DMS 273 treated with DMSO at 0.1 percent for 48 hours (cell line): ENCODE data around the gene ABCB9.
"Not testable (repeated sequence)": the region's sequence is repeated elsewhere in the genome, so short reads cannot be mapped to it uniquely, and the experiment has no call there.

Experiments used
- DNase-seq: peaks from one replicate; lab custom pipeline; 2025; lab: John Stamatoyannopoulos, UW

The ABCB9 gene

GRCh38 chr12:122963941-122964265 is 2.4 kb downstream of the ABCB9 start:
- peak; percentile 24 for DNase-seq

DNA sequence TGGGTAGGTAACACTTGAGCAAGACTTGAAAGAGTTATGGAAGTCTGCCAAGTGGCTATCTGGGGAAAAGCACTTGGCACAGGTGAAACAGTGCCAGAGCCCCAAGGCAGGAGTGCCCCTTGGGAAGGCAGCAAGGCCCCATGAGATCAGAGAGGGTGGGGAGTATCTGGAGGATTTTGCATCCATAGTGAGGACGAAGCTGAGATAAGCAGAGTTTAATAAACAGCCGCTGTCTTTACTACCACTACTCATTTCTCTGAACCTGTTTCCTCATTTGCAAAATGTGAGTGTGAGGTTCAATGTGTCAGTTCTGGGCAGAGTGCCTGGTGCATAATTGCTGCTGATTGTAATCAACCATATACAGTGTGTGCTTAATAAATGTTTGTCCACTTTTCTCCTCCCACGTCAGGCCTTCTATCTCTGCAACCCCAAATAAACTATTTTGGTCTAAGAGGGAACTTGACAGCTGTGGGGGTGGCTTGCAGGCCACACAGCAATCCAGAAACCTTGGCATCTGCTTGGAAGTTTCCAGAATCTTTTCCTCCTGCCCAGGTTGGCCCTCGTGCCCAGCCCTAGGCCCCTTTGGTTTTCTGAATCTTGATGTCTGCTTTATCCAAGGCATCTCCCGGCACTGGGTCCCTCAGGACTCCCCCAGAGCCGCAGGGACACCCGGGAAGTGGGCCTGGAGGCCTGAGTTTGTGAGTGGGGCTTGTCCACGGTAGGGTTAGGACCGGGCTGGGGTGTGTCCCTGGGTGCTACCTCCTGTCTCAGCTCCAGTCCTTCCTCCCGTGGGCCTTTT is 4.5 kb downstream of the ABCB9 start:
- no peak for DNase-seq

DNA sequence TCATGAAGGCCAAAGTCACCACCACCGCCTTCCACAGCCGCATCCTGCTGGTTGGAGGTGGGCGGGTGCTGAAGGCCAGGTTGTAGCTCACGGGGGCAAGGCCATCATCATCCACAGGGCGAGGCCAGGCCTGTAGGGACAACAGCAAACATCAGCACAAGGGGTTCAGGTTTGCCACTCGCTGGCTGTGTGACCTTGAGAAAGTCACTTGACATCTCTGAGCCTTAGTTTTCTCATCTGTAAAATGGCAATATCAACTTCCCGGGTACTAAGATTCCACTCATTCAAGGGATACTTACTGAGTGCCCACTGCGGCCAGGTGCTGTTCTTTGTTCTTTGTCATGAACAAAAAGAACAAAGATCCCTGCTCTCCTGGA is 6.1 kb downstream of the ABCB9 start:
- DNase-seq = no peak

DNA sequence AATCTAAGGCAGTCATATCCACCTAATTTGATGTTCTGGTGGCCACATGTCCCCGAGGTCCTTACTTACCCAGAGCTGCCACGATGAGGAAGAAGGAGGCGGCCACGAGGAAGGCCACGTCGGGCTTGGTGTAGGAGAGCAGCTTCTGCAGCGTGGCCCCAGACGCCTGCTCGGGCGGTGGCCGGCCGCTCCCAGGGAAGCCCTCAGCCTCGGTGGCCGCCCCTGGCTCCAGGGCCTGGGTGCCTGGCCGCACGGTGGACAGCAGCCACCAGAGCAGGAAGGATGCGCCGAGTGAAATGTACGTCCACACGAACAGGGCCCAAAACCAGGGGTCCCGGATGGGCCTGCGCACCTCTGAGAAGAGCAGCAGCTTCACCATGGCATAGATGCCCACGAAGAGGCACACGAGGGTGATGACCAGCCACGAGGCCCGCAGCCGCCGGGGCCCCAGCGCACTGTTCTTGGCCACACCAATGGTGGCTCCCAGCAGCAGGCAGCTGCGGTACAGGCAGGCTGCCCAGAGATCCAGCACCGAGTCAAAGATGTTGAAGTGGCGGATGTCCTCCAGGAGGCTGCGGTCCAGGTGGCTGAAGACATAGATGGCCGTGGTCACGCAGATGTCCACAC is 6.6 kb downstream of the ABCB9 start:
- DNase-seq = no peak

DNA sequence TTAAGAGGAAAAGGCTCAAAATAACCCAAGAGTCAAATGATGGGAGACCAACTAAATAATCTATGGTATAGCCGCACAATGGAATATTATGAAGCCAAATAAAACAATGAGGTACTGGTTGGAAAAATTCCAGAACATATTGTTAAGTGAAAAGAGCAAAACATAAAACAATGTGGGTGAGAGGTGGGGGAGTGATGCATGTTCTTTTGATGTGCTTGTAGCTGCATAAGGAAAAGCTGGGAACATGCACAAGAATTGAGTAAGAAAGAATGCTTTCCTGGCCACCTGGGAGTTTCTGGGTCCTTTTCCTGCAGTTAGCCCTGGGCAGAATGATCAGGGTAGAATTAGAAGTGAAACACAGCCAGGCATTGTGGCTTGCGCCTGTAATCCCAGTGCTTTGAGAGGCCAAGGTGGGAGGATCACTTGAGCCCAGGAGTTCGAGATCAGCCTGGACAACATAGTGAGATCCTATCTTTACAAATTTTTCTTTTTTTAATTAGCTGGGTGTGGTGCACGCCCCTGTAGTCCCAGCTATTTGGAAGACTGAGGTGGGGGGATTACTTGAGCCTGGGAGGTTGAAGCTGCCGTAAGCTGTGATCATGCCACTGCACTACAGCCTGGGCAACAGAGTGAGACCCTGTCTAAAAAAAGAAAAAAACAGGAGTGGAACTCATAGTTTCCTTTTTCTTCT is 7.9 kb downstream of the ABCB9 start:
- DNase-seq = no peak

- no peak for DNase-seq
Measured at GRCh38 chr12:122956035-122956434, 10.2 kb downstream of the ABCB9 start.

GRCh38 chr12:122955156-122955555 is 11.1 kb downstream of the ABCB9 start:
- peak; percentile 18 for DNase-seq

- no peak for DNase-seq
Measured at GRCh38 chr12:122951979-122952892, 14.0 kb downstream of the ABCB9 start.

DNA sequence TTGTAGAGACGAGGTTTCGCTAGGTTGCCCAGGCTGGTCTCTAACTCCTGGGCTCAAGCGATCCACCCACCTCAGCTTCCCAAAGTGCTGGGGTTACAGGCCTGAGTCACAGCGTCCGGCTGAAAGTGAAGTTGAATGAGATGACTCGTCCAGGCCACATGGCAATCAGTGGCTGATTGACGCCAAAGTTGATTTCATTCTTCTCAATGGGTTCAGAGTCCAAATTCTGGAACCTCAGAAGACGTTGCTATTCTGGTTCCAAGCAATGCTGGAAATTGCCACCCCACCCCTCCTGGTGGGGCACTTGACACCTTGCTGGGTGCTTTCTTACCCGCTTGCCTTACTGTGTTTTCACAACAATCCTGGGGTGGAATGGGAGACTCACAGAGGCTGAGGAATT is 14.9 kb downstream of the ABCB9 start:
- no peak for DNase-seq

GRCh38 chr12:122949816-122950675 is 16.2 kb downstream of the ABCB9 start:
- DNase-seq = no peak

DNA sequence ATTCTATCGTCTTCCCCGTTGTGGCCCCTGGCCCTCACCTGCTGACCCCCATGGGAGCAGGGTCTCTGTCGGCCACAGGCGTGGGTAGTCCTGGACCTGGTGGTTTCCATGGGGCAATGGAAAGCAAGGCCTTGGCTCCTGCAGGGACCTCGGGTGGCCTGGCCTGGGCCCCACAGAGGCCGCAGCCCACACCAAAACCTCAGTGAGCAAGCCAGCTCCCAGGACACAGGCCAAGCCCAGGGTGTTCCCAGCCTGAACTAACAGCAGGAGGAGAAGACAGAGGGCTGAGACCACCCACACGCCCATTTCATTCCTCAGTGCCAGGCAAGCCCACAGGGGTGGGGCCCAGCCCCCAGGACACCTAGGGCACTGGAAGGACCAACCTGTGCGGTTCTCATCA is 16.9 kb downstream of the ABCB9 start:
- no peak for DNase-seq

DNA sequence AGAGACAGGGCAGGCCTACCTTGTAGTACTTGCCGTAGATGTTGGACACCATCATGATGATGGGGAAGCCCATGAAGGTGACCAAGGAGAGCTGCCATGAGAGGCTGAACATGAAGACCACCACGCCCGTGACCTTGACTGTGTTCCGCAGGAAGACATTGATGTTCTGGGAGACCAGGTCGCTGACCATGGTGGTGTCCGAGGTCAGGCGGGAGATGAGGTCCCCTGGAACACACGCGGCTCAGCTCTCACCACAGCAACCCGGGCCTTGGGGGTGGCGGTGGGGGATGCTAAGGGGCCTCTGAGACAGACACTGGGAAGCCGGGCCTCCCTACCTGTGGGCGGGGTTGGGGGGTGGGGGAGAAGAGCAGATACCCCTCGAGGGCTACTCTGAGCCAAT is 17.7 kb downstream of the ABCB9 start:
- no peak for DNase-seq

DNA sequence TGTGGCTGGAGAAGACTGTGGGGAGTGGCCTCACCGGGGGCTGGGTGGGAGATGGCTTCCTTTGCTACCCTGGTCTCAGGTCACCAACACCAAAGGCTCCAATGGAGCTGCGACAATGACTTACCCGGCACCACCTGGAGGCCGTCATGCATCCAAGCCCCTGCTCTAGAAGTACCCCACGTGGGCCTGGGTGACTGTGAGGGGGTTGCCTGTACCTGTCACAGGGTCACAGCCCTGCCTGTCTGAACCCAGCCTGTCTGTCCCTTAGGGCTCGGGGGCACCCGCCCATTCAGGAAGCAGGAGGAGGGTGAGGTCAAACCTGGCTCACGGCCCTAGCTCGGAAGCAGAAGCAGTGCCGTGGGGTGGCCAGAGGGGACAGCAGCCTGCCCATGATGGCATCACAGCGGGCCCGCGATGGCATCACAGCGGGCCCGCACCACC is 18.9 kb downstream of the ABCB9 start:
- DNase-seq = no peak

DNA sequence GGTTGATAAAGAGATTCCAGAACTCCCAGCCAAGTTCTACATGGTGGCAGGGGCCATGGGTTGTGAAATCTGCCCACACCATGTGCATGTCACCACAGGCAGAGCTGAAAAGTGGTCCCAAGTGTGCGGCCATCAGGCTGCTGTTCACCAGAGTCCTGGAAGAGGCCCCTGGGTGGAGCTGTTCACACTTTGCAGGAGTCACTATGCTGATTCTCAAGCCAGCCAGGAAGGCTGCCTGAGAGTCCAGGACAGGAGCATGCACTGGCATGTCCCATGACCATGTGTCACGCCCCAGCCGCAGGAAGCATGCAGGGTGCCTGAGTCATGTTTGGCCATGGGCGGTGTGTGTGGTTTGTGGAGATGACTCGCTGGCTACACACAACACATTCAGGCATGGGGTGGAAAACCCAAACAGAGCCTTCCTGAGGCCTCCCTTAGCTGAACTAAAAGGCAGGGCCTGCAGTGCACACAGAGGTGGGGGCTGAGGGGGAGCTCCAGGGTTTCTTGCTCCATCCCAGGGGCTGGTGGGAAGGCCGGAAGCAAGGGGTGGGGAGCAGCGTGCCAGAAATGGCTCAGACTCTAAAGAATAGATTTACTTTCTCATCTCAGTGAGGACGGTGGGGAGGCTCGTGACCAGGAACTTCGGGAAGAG is 19.4 kb downstream of the ABCB9 start:
- DNase-seq = no peak

DNA sequence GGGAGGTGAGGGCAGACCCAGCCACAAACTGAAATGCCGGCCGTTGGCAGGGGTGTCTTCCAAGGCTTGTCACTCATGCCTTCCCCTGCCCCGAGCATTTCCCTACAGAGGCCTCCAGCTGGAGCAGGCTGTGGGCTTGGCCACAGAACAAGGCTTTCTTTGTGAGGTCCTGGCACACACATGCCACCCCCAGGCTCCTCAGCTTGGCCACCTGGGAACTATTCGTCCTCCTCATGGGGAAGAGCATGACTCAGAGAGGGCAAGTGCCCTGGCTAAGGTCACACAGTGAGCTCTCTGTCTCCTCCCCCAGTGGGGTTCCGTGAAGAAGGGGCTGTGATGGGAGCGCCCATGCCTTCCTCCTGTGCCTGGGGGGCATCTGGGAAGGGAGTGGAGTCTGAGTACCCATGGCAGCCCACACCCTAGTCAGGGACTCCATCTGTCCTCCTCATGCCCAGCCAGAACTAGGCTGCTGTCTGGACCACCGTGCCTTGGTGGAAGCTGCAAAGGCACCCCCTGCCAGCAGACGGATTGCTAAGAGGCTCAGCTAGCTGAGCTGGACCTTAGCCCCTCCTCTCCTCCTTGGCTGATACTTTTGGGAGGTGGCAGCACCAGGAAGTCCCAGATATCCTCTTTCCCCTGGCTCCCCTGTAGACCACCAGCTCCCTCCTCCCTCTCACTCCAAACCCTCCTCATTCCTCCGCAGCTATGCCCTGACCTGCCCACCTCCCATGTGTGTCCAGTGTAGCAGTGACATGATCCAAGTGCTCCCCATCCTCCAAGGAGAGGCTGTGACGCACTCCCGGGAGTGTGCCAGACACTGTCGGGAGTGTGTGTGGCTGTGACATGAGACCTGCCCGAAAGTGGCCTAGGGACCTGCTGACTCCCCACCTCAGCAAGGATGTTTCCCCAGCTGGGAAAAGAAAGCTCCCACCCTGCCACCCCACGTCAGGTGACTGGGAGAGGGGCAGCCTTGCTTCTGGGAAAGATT is 21.4 kb downstream of the ABCB9 start:
- DNase-seq = no peak

- no peak for DNase-seq
Measured at GRCh38 chr12:122943196-122943595, 23.1 kb downstream of the ABCB9 start.

DNA sequence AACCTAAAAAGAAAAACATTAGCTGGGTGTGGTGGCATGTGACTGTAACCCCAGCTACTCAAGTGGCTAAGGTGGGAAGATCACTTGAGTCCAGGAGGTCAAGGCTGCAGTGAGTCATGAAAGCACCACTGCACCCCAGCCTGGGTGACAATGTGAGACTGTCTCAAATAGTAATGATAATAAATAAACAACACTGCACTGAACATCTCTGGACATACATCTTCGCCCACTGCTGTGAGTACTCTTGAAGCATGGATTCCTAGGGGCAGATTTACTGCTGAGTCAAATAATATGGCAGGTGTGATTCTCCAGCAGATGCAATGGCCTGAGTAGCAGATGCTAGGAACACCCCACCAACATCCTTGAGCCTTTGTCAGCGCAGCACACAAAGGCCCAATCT is 23.6 kb downstream of the ABCB9 start:
- no peak for DNase-seq

DNA sequence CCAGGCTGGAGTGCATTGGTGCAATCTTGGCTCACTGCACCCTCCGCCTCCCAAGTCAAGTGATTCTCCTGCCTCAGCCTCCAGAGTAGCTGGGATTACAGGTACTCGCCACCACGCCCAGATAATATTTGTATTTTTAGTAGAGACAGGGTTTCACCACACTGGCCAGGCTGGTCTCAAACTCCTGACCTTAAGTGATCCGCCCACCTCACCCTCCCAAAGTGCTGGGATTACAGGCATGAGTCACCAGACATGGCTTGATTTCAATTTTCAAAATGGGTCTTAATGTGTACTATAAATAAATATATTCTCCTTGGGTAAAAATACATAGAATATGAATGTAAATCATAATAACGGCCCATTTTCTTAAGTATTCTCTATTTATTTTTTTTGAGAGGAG is 24.9 kb downstream of the ABCB9 start:
- DNase-seq = not testable (repeated sequence)

GRCh38 chr12:122939125-122939524 is 27.1 kb downstream of the ABCB9 start:
- no peak for DNase-seq
